Measurements from ENCODE around the gene MICALL2.
A peak's percentile ranks its signal among the peaks of the same experiment; 100 is the strongest.

Gene MICALL2

GRCh38 chr7:1431634-1432380, 27.5 kb downstream of the MICALL2 start:
- DNase-seq: no peak

- DNase-seq: no peak
Measured at GRCh38 chr7:1431226-1431625, 28.0 kb downstream of the MICALL2 start.

GRCh38 chr7:1430056-1430845, 29.0 kb downstream of the MICALL2 start:
- no peak for DNase-seq

GRCh38 chr7:1428941-1429501, 30.2 kb downstream of the MICALL2 start:
- DNase-seq: no peak

- DNase-seq: no peak
Measured at GRCh38 chr7:1427064-1427657, 32.1 kb downstream of the MICALL2 start.

GRCh38 chr7:1426474-1426873, 32.8 kb downstream of the MICALL2 start:
- DNase-seq: no peak

GRCh38 chr7:1425292-1426136, 33.8 kb downstream of the MICALL2 start:
- no peak for DNase-seq

GRCh38 chr7:1424041-1424440, 35.2 kb downstream of the MICALL2 start:
- DNase-seq: no peak

- DNase-seq: no peak
Measured at GRCh38 chr7:1423264-1423811, 35.9 kb downstream of the MICALL2 start.

- no peak for DNase-seq
Measured at GRCh38 chr7:1422512-1423263, 36.6 kb downstream of the MICALL2 start.

GRCh38 chr7:1421946-1422345, 37.3 kb downstream of the MICALL2 start:
- no peak for DNase-seq

GRCh38 chr7:1421020-1421790, 38.1 kb downstream of the MICALL2 start:
- no peak for DNase-seq

- no peak for DNase-seq
Measured at GRCh38 chr7:1419688-1420087, 39.6 kb downstream of the MICALL2 start.

- DNase-seq: no peak
Measured at GRCh38 chr7:1419310-1419634, 40.0 kb downstream of the MICALL2 start.

GRCh38 chr7:1418505-1419309, 40.6 kb downstream of the MICALL2 start:
- no peak for DNase-seq

- no peak for DNase-seq
Measured at GRCh38 chr7:1415389-1415990, 43.8 kb downstream of the MICALL2 start.

GRCh38 chr7:1413936-1414639, 45.2 kb downstream of the MICALL2 start:
- no peak for DNase-seq

GRCh38 chr7:1412322-1413261, 46.7 kb downstream of the MICALL2 start:
- peak; percentile 93 for DNase-seq

Data from CD4-positive, alpha-beta T cell treated with Interleukin-6 for 4 hours (primary cell).